Large intestine (tissue), 12 donors: ENCODE measurements around the gene TRPC3. TPM values are rescaled to one million over a fixed set of nuclear protein-coding genes. Genes with fewer than 3 reads are reported as not detected.
A peak's percentile ranks its signal among the peaks of the same experiment; 100 is the strongest.

Source experiments
- DNase-seq, 2 donors: peaks; one replicate each; pipeline versions ENCODE4 v3.0.0 to v3.0.0-alpha.2; 2013
- H3K27ac ChIP-seq: one replicate; pipeline ENCODE4 v1.5.1; 2013; ENCODE audit warnings: low read length
- H3K27me3 ChIP-seq: 2 replicates; pipeline ENCODE4 v1.6.1; 2013; ENCODE audit warnings: low read length; ENCODE audit not compliant: control insufficient read depth, insufficient read depth
- H3K36me3 ChIP-seq: 2 replicates; pipeline ENCODE4 v1.6.1; 2013; ENCODE audit warnings: low read length; ENCODE audit not compliant: control insufficient read depth, insufficient read depth
- H3K4me1 ChIP-seq: one replicate; pipeline ENCODE4 v1.6.1; 2013; ENCODE audit warnings: low read length; ENCODE audit not compliant: control insufficient read depth, insufficient read depth
- H3K4me3 ChIP-seq: one replicate; pipeline ENCODE4 v1.5.1; 2013; ENCODE audit warnings: low read length
- H3K9me3 ChIP-seq: one replicate; pipeline ENCODE4 v1.6.1; 2013; ENCODE audit warnings: mild to moderate bottlenecking, low read depth, low read length, moderate library complexity; ENCODE audit not compliant: control insufficient read depth
- WGBS: methylation state at CpG from one replicate; pipeline ENCODE4 v1.1.5; 2013; ENCODE audit warnings: low lambda C conversion rate; ENCODE audit not compliant: insufficient coverage; 5-methylcytosine and 5-hydroxymethylcytosine counted together
- long read RNA-seq, 11 donors: transcript quantifications; one replicate each; lab custom pipeline, GENCODE V29; 2026
- polyA plus RNA-seq: library from polyadenylated mRNA; unstranded; fragments of 120-200 nt; gene quantifications from one replicate; pipeline ENCODE4 v1.2.1, GENCODE V29; 2013

Gene TRPC3
- polyA plus RNA-seq = 0.64 TPM
- long read RNA-seq, donor 1 = 0 reads
- long read RNA-seq, donor 2 = 0 reads
- long read RNA-seq, donor 3 = 0 reads
- long read RNA-seq, donor 4 = 0 reads
- long read RNA-seq, donor 5 = 0 reads
- long read RNA-seq, donor 6 = 0 reads
- long read RNA-seq, donor 7 = 0 reads
- long read RNA-seq, donor 8 = 0 reads
- long read RNA-seq, donor 9 = 0 reads
- long read RNA-seq, donor 10 = 0 reads
- long read RNA-seq, donor 11 = 0 reads

DNA sequence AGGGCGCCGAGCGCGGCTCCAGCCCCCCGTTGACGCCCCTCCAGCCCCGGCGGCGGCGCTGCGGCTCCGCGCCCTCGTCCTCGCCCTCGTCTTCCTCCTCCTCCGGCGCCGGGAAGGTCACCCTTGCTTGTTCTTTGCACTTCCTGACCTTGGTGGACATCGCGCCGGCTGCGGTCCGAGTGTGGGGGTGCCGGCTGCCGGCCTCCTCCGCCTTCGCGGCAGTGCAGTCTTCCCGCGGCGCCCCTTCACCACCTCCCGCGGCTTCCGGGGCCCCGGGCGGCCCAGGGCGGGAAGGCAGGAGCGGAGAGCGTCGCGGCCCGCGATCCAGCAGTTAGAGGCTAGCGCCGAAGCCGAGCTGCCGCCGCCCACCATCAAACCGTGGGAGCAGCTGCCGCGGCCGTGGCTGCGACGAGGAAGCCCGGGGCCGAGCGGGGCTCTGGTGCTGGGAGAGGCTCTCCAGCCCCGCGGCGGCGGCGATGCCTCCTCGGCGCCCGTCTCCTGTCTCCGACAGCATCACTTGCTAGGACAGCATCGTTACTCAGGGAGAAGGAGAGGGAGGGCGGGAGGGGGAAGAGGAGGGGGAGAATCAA lies at the start of gene TRPC3:
TRPC3 (minus strand) TSS at position 540 of the 590 bp plus-strand sequence; CDS start at position 160, 380 bp downstream.
- no CpG with 5 or more reads among the region's 69 CpGs for WGBS
- Histone ChIP-seq H3K36me3 (no peaks in the 10 kb centered on the region), H3K4me3 (peak within 1 kb of the TSS; percentile 45), H3K9me3 (no peaks in the 10 kb centered on the region), H3K4me1 (peaks cover 9% of the 10 kb centered on the region), H3K27ac (no peak within 1 kb of the TSS), H3K27me3 (peaks cover 53% of the 10 kb centered on the region)
- peak; percentile 6 to 32 for DNase-seq

DNA sequence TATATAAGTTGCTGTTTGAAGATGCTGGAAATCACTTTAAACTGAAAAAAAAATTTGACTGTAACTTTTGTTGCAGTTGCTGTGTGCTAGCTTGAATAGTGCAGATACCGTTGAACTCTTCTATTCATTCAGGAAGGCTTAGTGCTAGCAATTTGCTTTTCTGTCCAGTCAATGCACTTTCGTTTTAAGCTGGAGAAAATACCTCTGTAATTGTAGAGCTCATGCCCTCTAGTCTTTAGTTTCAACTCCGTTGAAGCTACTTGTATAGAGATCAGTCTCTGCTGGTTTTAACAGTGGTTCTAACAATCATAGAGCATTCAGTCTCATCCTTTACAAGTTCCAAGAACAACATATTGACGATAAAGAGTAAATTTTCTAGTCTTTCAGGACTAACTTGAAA lies 49.0 kb upstream of the TRPC3 start:
- H3K36me3 ChIP-seq = no peaks in the 10 kb centered on the region
- no peaks in the 10 kb centered on the region for H3K27me3 ChIP-seq
- H3K4me3 ChIP-seq = no peak overlapping the region
- H3K27ac ChIP-seq = no peak overlapping the region
- H3K9me3 ChIP-seq = no peaks in the 10 kb centered on the region
- WGBS = 83% methylated on average over 1 of the region's 4 CpGs
- no peaks in the 10 kb centered on the region for H3K4me1 ChIP-seq
- DNase-seq = no peak

DNA sequence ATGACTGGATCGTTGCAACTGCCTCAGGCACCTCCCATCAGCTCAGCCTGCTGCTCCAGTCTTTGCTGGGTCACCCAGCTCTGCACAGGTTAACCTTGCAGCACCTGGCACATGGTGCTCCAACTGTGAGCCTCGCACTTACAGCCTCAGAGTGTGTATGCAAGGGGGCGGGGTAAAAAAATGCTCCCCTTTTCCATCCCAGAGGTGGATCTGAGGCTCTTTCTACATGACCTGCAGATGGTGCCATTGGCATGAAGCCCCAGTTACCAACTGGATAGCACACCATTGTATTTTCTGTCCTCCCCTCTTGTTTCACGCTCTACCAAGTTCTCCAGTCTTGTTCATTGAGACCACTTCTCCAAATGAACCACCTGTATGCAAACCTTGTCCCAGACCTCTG lies 46.2 kb upstream of the TRPC3 start:
- Histone ChIP-seq H3K4me1 (no peaks in the 10 kb centered on the region), H3K4me3 (no peak overlapping the region), H3K9me3 (no peaks in the 10 kb centered on the region), H3K27ac (no peak overlapping the region), H3K27me3 (no peaks in the 10 kb centered on the region), H3K36me3 (no peaks in the 10 kb centered on the region)
- no peak for DNase-seq
- no CpG with 5 or more reads among the region's 4 CpGs for WGBS

- H3K9me3 ChIP-seq = no peaks in the 10 kb centered on the region
- no peak for DNase-seq
- H3K4me1 ChIP-seq = no peaks in the 10 kb centered on the region
- H3K27ac ChIP-seq = no peak overlapping the region
- WGBS = no CpG with 5 or more reads among the region's 3 CpGs
- H3K4me3 ChIP-seq = no peak overlapping the region
- H3K27me3 ChIP-seq = no peaks in the 10 kb centered on the region
- H3K36me3 ChIP-seq = no peaks in the 10 kb centered on the region
Observed at GRCh38 chr4:121995790-121996537, 44.1 kb upstream of the TRPC3 start.

GRCh38 chr4:121991968-121992367 lies 40.1 kb upstream of the TRPC3 start:
- Histone ChIP-seq H3K9me3 (no peaks in the 10 kb centered on the region), H3K27me3 (no peaks in the 10 kb centered on the region), H3K36me3 (no peaks in the 10 kb centered on the region), H3K4me1 (no peaks in the 10 kb centered on the region), H3K27ac (no peak overlapping the region), H3K4me3 (no peak overlapping the region)
- no peak for DNase-seq

DNA sequence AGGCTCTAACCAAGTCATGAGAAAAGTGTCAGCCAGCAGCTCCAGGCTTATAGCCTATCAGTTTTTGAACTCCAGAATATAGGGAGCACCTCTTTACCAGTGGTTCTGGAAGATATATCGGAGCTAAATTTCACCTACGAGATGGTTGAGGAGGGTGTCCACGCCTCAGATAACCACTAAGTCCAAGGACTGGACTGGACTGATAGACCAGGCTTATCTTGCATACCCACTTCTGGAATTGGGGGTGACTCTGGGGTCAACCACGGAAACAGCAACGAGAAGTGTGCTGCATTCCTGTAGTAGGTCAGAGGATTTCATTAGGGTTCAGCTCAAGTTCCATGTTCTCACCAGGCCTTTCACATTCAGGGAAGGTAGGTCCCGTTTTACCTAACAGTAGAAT lies 38.6 kb upstream of the TRPC3 start:
- Histone ChIP-seq H3K27me3 (no peaks in the 10 kb centered on the region), H3K9me3 (no peaks in the 10 kb centered on the region), H3K36me3 (no peaks in the 10 kb centered on the region), H3K4me1 (no peaks in the 10 kb centered on the region), H3K4me3 (no peak overlapping the region), H3K27ac (no peak overlapping the region)
- 75% methylated on average over 1 of the region's 6 CpGs for WGBS
- no peak for DNase-seq

DNA sequence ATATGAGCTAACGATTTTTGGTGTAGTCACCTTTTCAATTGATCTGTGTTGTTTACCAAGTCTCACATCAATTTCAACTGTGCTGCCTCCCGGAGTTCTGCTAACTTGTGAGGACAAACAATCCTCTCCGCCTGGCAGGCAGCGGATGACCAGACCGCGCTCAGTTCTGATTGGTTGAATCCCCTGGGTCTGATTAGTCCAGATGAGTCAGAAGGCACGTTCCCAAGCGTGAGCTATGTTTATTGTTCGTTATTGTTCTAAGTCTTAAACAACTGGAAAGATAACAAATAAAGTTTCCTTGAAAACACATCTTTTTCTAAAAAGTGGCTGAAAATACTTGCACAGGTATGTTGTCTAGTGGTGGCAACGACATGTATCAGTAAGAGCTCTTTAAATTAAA lies 37.9 kb upstream of the TRPC3 start:
- Histone ChIP-seq H3K36me3 (no peaks in the 10 kb centered on the region), H3K9me3 (no peaks in the 10 kb centered on the region), H3K27ac (no peak overlapping the region), H3K4me1 (no peaks in the 10 kb centered on the region), H3K27me3 (no peaks in the 10 kb centered on the region), H3K4me3 (no peak overlapping the region)
- WGBS = 50% methylated on average over 2 of the region's 10 CpGs
- DNase-seq = no peak

- DNase-seq = no peak
Observed at GRCh38 chr4:121988950-121989349, 37.1 kb upstream of the TRPC3 start.

DNA sequence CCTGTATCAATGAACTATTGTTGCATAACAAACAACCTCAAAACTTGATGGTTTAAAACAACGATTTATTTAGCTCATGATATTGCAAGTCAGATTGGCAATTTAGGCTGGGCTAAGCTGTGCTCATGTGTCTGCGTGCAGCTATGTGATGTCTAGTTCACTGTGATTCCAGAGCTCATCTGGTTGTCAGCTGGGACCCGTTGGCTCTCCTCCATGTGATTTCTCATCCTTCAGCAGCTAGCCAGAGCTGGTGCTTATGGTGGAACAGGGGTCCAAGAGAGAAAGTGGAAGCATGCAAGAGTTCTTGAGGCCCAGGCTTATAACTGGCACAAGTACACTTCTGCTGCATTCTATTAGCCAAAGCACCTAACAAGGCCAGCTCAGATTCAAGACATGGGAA lies 28.8 kb upstream of the TRPC3 start:
- WGBS = 100% methylated on average over 1 of the region's 3 CpGs

More at GRCh38 chr4:121988950-121989349, 37.1 kb upstream of the TRPC3 start:
- Histone ChIP-seq H3K27ac (no peak overlapping the region), H3K4me1 (no peaks in the 10 kb centered on the region), H3K9me3 (no peaks in the 10 kb centered on the region), H3K36me3 (no peaks in the 10 kb centered on the region), H3K4me3 (no peak overlapping the region), H3K27me3 (no peaks in the 10 kb centered on the region)
- WGBS = no CpG with 5 or more reads among the region's 1 CpG

DNA sequence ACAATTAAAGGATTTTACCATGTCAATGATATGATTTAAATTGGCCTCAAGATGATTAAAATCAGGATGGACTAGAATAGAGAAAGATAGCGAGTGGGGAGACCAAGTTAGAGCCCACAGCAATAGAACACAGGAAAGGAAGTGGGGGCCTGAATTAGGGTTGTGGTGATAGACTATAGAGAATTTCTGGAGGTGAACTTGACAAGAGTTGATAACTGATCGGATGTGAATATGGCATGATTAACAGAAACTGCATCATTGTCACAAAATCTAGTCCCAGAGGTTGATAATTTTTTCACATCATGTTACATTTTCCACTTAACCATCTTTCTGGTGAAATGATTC lies 26.3 kb upstream of the TRPC3 start:
- 100% methylated on average over 1 of the region's 2 CpGs for WGBS
- no peak for DNase-seq
- Histone ChIP-seq H3K9me3 (no peaks in the 10 kb centered on the region), H3K36me3 (no peaks in the 10 kb centered on the region), H3K4me3 (no peak overlapping the region), H3K27me3 (no peaks in the 10 kb centered on the region), H3K4me1 (no peaks in the 10 kb centered on the region), H3K27ac (no peak overlapping the region)

More for the DNA sequence above, 28.8 kb upstream of the TRPC3 start:
- no peak overlapping the region for H3K4me3 ChIP-seq
- H3K27me3 ChIP-seq = no peaks in the 10 kb centered on the region
- no peak overlapping the region for H3K27ac ChIP-seq
- no peaks in the 10 kb centered on the region for H3K9me3 ChIP-seq
- no peak for DNase-seq
- H3K4me1 ChIP-seq = no peaks in the 10 kb centered on the region
- no peaks in the 10 kb centered on the region for H3K36me3 ChIP-seq
